Measurements from ENCODE around the gene OSBPL9.
A peak's percentile ranks its signal among the peaks of the same experiment; 100 is the strongest.

The OSBPL9 gene

GRCh38 chr1:51653127-51653526 is 36.2 kb downstream of the OSBPL9 start:
- DNase-seq (ENCODE audit: extremely low read depth, low read depth) = no peak
- TF ChIP-seq CTCF (IDR thresholded peaks at IDR 0.05; ENCODE audit: low read depth, low read length) = no peak

- DNase-seq (ENCODE audit: extremely low read depth, low read depth) = no peak
- TF ChIP-seq CTCF (IDR thresholded peaks at IDR 0.05; ENCODE audit: low read depth, low read length) = no peak
Measured at GRCh38 chr1:51654000-51654399, 37.1 kb downstream of the OSBPL9 start.

GRCh38 chr1:51656374-51656773 is 39.5 kb downstream of the OSBPL9 start:
- no peak for TF ChIP-seq CTCF (IDR thresholded peaks at IDR 0.05; ENCODE audit: low read depth, low read length)

GRCh38 chr1:51660580-51660979 is 43.7 kb downstream of the OSBPL9 start:
- TF ChIP-seq CTCF (IDR thresholded peaks at IDR 0.05; ENCODE audit: low read depth, low read length) = no peak
- no peak for DNase-seq (ENCODE audit: extremely low read depth, low read depth)

More at GRCh38 chr1:51656374-51656773, 39.5 kb downstream of the OSBPL9 start:
- no peak for DNase-seq (ENCODE audit: extremely low read depth, low read depth)

GRCh38 chr1:51661081-51661518 is 44.2 kb downstream of the OSBPL9 start:
- TF ChIP-seq CTCF (IDR thresholded peaks at IDR 0.05; ENCODE audit: low read depth, low read length) = no peak
- peak; percentile 59 for DNase-seq (ENCODE audit: extremely low read depth, low read depth)

- no peak for TF ChIP-seq CTCF (IDR thresholded peaks at IDR 0.05; ENCODE audit: low read depth, low read length)
- no peak for DNase-seq (ENCODE audit: extremely low read depth, low read depth)
Measured at GRCh38 chr1:51663105-51663504, 46.2 kb downstream of the OSBPL9 start.

- no peak for TF ChIP-seq CTCF (IDR thresholded peaks at IDR 0.05; ENCODE audit: low read depth, low read length)
- DNase-seq (ENCODE audit: extremely low read depth, low read depth) = no peak
Measured at GRCh38 chr1:51663721-51664120, 46.8 kb downstream of the OSBPL9 start.
